ENCODE measurements around the gene PLCB4.

Gene PLCB4

DNA sequence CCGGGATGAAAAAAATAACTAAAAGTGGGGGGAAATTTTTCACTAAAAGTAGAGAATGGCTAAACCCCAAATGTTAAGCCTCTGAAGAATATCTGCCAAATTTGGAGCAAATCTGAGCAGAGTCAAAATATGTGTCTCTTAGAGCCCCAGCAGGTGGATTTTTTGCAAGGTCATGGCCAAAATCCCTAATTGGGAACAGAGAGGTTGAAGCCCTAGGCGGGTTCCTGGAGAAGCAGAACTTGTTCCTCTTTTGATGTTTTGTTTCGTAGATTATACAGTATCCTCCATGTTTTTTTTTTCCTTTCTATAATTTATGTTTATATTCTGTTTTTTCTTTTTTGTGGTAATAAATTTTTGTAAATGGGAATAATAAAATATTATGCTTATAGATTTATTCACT, 94.4 kb downstream of the PLCB4 start:
- TF ChIP-seq, protein P1, sequence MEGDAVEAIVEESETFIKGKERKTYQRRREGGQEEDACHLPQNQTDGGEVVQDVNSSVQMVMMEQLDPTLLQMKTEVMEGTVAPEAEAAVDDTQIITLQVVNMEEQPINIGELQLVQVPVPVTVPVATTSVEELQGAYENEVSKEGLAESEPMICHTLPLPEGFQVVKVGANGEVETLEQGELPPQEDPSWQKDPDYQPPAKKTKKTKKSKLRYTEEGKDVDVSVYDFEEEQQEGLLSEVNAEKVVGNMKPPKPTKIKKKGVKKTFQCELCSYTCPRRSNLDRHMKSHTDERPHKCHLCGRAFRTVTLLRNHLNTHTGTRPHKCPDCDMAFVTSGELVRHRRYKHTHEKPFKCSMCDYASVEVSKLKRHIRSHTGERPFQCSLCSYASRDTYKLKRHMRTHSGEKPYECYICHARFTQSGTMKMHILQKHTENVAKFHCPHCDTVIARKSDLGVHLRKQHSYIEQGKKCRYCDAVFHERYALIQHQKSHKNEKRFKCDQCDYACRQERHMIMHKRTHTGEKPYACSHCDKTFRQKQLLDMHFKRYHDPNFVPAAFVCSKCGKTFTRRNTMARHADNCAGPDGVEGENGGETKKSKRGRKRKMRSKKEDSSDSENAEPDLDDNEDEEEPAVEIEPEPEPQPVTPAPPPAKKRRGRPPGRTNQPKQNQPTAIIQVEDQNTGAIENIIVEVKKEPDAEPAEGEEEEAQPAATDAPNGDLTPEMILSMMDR (IDR thresholded peaks at IDR 0.05; ENCODE audit: borderline replicate concordance, insufficient read depth, low read depth, low read length), result no peak

DNA sequence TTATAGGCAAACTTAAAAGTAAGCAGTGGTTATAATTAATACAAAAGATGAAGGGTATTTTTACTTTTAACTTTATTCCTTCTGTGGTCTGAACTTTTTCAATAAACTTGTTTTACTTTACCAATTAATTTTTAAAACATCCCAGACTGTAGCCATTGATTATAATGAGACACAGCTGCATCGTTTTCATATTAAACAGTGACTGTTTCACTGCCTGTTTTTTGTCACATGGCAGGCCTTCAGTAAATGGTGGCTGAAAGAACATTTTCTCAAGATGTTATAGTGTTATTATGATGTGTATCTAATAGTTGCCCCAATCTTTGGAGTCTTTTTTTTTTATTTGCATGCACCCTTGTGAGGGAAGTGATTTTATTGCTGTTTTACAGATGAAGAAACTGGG, 95.1 kb downstream of the PLCB4 start:
- no peak overlapping the region for H3K4me3 ChIP-seq (ENCODE audit: low read depth, low read length)
- TF ChIP-seq, protein P1 (IDR thresholded peaks at IDR 0.05; ENCODE audit: borderline replicate concordance, insufficient read depth, low read depth, low read length), result no peak

More for the DNA sequence above, 94.4 kb downstream of the PLCB4 start:
- no peak overlapping the region for H3K4me3 ChIP-seq (ENCODE audit: low read depth, low read length)

DNA sequence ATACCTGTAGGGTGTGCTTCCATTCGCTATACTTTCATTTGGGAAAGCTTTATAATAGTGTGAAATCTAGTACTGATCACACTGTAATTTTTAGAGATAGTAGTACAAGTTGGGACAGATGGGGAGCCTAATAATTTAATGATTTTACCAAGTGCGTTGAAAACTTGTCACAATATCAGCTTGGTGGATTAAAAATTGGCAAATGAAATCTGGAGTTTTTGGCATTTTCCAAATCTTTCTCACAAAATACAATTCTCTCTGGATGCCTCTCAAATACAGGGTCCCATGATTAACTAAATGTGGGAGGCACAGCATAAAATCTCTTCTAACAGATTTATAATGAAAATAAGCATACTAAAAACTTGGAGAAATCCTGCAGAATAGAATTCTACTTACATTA, 96.4 kb downstream of the PLCB4 start:
- TF ChIP-seq, protein P1 (IDR thresholded peaks at IDR 0.05; ENCODE audit: borderline replicate concordance, insufficient read depth, low read depth, low read length), result no peak

DNA sequence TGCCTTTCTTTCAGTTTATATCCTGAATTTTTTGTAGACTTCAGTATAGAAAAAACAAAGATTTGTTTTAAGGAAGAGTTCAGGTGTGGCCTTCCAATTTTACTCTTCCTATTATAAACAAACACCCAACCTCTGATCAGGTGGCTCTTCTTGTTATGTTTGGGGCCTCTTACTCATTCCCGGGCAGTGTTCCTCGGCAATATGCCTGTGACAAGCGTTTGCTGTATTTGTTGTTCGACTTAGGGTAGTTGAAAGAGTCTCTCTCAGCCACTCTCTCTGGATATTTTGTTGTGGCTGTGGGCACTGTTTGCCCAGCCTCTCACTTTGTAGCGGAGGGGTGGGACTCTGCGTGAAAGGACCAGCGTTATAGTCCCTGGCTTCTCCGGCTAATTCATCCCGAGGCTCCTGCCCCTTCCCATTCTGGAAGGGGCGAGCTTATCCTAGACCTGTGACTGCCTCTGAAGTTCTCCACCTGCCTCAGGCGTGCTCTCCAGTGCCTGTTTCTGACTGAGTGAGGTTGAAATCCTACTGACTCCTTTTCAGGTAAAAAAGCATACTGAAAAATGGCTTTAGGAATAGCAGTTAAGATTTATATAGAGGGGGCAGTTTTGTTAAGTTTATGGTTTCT, 97.4 kb downstream of the PLCB4 start:
- TF ChIP-seq, protein P1 (IDR thresholded peaks at IDR 0.05; ENCODE audit: borderline replicate concordance, insufficient read depth, low read depth, low read length), result no peak
- H3K4me3 ChIP-seq (ENCODE audit: low read depth, low read length), result no peak overlapping the region

More for the DNA sequence above, 96.4 kb downstream of the PLCB4 start:
- no peak overlapping the region for H3K4me3 ChIP-seq (ENCODE audit: low read depth, low read length)

DNA sequence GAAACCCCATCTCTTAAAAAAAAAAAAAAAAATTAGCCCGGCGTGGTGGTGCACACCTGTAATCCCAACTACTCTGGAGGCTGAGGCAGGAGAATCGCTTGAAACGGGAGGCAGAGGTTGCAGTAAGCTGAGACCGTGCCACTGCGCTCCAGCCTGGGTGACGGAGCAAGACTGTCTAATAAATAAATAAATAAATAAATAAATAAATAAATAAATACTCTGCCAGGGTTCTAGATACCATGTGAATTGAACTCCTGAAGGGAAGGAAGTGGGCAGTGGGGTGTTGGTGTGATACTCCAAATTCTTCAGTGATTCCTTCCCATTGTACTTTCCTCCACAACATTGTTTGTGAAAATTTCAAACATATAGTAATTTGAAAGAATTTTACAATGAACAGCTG, 100.5 kb downstream of the PLCB4 start:
- TF ChIP-seq, protein P1 (IDR thresholded peaks at IDR 0.05; ENCODE audit: borderline replicate concordance, insufficient read depth, low read depth, low read length), result no peak
- H3K4me3 ChIP-seq (ENCODE audit: low read depth, low read length), result no peak overlapping the region

DNA sequence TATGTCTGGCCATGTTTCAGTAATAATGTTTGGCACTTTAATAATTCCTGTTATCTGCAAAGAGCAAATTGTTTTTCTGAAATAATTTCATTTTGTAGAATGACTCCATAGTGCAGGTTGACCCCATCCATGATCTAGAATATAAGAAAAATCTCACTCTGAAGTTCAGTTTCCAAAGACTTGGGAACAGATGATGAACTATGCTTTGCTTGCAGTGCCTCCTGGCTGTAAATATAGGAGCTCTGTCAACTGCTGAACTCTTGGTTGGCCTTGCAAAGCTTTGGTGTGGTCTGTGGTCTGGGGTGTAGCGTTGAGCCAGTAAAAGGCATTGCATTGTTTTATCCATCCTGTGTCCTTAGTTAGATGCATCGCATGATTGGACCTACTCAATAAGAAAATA, 104.0 kb downstream of the PLCB4 start:
- H3K4me3 ChIP-seq (ENCODE audit: low read depth, low read length), result no peak overlapping the region
- TF ChIP-seq, protein P1 (IDR thresholded peaks at IDR 0.05; ENCODE audit: borderline replicate concordance, insufficient read depth, low read depth, low read length), result no peak

DNA sequence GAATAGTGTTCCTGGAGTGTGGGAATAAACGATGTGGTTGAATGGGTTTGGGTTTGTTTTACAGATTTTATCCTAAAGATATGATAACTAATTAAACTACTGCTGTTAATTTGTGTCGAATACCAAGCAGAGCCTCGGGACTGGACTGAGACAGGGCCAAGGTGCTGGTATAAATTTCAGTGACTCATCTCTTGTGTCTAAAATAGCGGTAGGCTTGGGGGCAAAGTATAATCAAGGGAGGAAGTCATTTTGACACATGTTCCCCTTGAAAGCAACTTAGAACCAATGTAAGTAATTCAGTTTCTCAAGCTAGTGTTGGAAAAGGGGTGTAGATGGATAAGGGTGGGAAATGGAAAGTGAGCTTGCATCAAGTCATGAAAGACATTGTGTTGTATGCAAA, 108.4 kb downstream of the PLCB4 start:
- TF ChIP-seq, protein P1 (IDR thresholded peaks at IDR 0.05; ENCODE audit: borderline replicate concordance, insufficient read depth, low read depth, low read length), result no peak
- no peak overlapping the region for H3K4me3 ChIP-seq (ENCODE audit: low read depth, low read length)

Data from GM12875 (cell line).